HepG2 (cell line): ENCODE data around the gene TAF3. TPM values are rescaled to one million over a fixed set of nuclear protein-coding genes. Genes with fewer than 3 reads are reported as not detected.
A peak's percentile ranks its signal among the peaks of the same experiment; 100 is the strongest.

Source experiments
- ARNT ChIP-seq: fragments of 450-650 bp; IDR thresholded peaks from 2 replicates; pipeline ENCODE4 v1.6.1; 2017
- HMGXB3 ChIP-seq: sonication (generic); formaldehyde crosslinking; IDR thresholded peaks from 2 replicates; pipeline ENCODE4 v1.4.0; 2020; ENCODE audit warnings: missing genetic modification reagents, borderline replicate concordance
- HOXA9 ChIP-seq: sonication (generic); formaldehyde crosslinking; IDR thresholded peaks from 2 replicates; pipeline ENCODE4 v1.8.1; 2022; ENCODE audit warnings: missing genetic modification reagents, mild to moderate bottlenecking, moderate library complexity, borderline replicate concordance
- JUN ChIP-seq: sonication (generic); formaldehyde crosslinking; IDR thresholded peaks from 2 replicates; pipeline ENCODE4 v1.4.0; 2020; ENCODE audit warnings: mild to moderate bottlenecking, missing genetic modification reagents
- MIER3 ChIP-seq: IDR thresholded peaks from 2 replicates; pipeline ENCODE4 v1.6.1; 2016; ENCODE audit warnings: missing compliant biosample characterization, borderline replicate concordance
- MTA1 ChIP-seq: sonication (generic); formaldehyde crosslinking; IDR thresholded peaks from 2 replicates; pipeline ENCODE4 v1.4.0; 2020; ENCODE audit warnings: missing genetic modification reagents, mild to moderate bottlenecking, borderline replicate concordance
- NR2F1 ChIP-seq, 2 experiments: fragments of 450-650 bp in 1 of 2; formaldehyde crosslinking in 1 of 2; IDR thresholded peaks; 2 replicates each; pipeline versions ENCODE4 v1.5.0 to v1.6.1; 2016 to 2020; ENCODE audit warnings: mild to moderate bottlenecking in 1 of 2, missing compliant biosample characterization in 1 of 2, missing genetic modification reagents in 1 of 2, moderate library complexity in 1 of 2
- NR2F6 ChIP-seq, 2 experiments: IDR thresholded peaks; 2 replicates each; pipeline ENCODE4 v1.6.1; 2016; ENCODE audit warnings: antibody characterized with exemption in 1 of 2, mild to moderate bottlenecking in 1 of 2
- NRL ChIP-seq: sonication (generic); formaldehyde crosslinking; IDR thresholded peaks from 2 replicates; pipeline ENCODE4 v1.5.0; 2020; ENCODE audit warnings: missing genetic modification reagents, mild to moderate bottlenecking, moderate library complexity, borderline replicate concordance
- RARG ChIP-seq: sonication (generic); formaldehyde crosslinking; IDR thresholded peaks from 2 replicates; pipeline ENCODE4 v1.4.0; 2020; ENCODE audit warnings: low read depth, mild to moderate bottlenecking, missing genetic modification reagents
- SNRNP70 ChIP-seq: fragments of 200-400 bp; formaldehyde crosslinking; IDR thresholded peaks from 2 replicates; pipeline ENCODE4 v1.6.1; 2017; ENCODE audit warnings: mild to moderate bottlenecking, low read depth, low read length, moderate library complexity
- TGIF2 ChIP-seq: IDR thresholded peaks from 2 replicates; pipeline ENCODE4 v1.6.1; 2016; ENCODE audit warnings: control low read depth, missing compliant biosample characterization
- ZBTB3 ChIP-seq: sonication (generic); formaldehyde crosslinking; IDR thresholded peaks from 2 replicates; pipeline ENCODE4 v1.4.0; 2020; ENCODE audit warnings: low read depth, mild to moderate bottlenecking, moderate library complexity, missing genetic modification reagents, borderline replicate concordance
- ZC3H13 ChIP-seq: sonication (generic); formaldehyde crosslinking; IDR thresholded peaks from 2 replicates; pipeline ENCODE4 v1.8.1; 2023; ENCODE audit warnings: mild to moderate bottlenecking, missing genetic modification reagents, moderate library complexity
- ZFP36L1 ChIP-seq: sonication (generic); formaldehyde crosslinking; IDR thresholded peaks from 2 replicates; pipeline ENCODE4 v1.8.0; 2022; ENCODE audit warnings: mild to moderate bottlenecking, missing genetic modification reagents, moderate library complexity
- ZNF143 ChIP-seq: sonication (generic); formaldehyde crosslinking; IDR thresholded peaks from 2 replicates; pipeline ENCODE4 v1.4.0; 2020; ENCODE audit warnings: missing genetic modification reagents
- ZNF17 ChIP-seq: sonication (generic); formaldehyde crosslinking; IDR thresholded peaks from 2 replicates; pipeline ENCODE4 v1.5.0; 2020; ENCODE audit warnings: mild to moderate bottlenecking, missing genetic modification reagents
- ZNF660 ChIP-seq: sonication (generic); formaldehyde crosslinking; IDR thresholded peaks from 2 replicates; pipeline ENCODE4 v1.5.1; 2020; ENCODE audit warnings: mild to moderate bottlenecking, low read depth, missing genetic modification reagents, borderline replicate concordance
- ZNF704 ChIP-seq: sonication (generic); formaldehyde crosslinking; IDR thresholded peaks from 2 replicates; pipeline ENCODE4 v1.8.1; 2023; ENCODE audit warnings: mild to moderate bottlenecking, inconsistent platforms, moderate library complexity, missing genetic modification reagents, borderline replicate concordance
- polyA plus RNA-seq, 8 experiments: library from polyadenylated mRNA; depleted of rRNA in 3 of 8; stranded (reverse) in 7 of 8; unstranded in 1 of 8; fragments of >200 nt; fragmentation: Illumina TruSeq in 4 of 8; extraction: Trizol in 4 of 8; gene quantifications; 2 replicates each; pipeline versions ENCODE4 v1.2.1 to v1.2.3, GENCODE V29; 2011 to 2016; ENCODE audit warnings: low read depth in 4 of 8, missing spikeins in 1 of 8, mixed read lengths in 1 of 8; ENCODE audit not compliant: insufficient read depth in 1 of 8
- total RNA-seq, 5 experiments: library from RNA; depleted of rRNA; stranded (reverse); fragments of >200 nt; fragmentation: Illumina TruSeq; extraction: Trizol; gene quantifications; 2 replicates each; pipeline ENCODE4 v1.2.3, GENCODE V29; 2016; ENCODE audit warnings: low read depth in 1 of 5
- TF ChIP-seq, protein P1 (sequence below): sonication (generic); formaldehyde crosslinking; IDR thresholded peaks from 2 replicates; pipeline ENCODE4 v1.4.0; 2020; ENCODE audit warnings: missing genetic modification reagents
- TF ChIP-seq, protein P2 (sequence below): sonication (generic); formaldehyde crosslinking; IDR thresholded peaks from 2 replicates; pipeline ENCODE4 v1.4.0; 2020; ENCODE audit warnings: low read depth, mild to moderate bottlenecking, missing genetic modification reagents

Gene TAF3
- total and polyA plus RNA-seq, 2 of the 13 experiments (the other 11 are each of a cell fraction or from before 2014, with no cell fraction given) = 1.7 to 2.9 TPM

- TF ChIP-seq, protein P1, sequence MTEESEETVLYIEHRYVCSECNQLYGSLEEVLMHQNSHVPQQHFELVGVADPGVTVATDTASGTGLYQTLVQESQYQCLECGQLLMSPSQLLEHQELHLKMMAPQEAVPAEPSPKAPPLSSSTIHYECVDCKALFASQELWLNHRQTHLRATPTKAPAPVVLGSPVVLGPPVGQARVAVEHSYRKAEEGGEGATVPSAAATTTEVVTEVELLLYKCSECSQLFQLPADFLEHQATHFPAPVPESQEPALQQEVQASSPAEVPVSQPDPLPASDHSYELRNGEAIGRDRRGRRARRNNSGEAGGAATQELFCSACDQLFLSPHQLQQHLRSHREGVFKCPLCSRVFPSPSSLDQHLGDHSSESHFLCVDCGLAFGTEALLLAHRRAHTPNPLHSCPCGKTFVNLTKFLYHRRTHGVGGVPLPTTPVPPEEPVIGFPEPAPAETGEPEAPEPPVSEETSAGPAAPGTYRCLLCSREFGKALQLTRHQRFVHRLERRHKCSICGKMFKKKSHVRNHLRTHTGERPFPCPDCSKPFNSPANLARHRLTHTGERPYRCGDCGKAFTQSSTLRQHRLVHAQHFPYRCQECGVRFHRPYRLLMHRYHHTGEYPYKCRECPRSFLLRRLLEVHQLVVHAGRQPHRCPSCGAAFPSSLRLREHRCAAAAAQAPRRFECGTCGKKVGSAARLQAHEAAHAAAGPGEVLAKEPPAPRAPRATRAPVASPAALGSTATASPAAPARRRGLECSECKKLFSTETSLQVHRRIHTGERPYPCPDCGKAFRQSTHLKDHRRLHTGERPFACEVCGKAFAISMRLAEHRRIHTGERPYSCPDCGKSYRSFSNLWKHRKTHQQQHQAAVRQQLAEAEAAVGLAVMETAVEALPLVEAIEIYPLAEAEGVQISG (CRISPR knock-in tag) = 0 out of 2 replicates have a peak, but pooled peaks have one; percentile 21
- TF ChIP-seq ZFP36L1 (CRISPR knock-in tag) = no peak
- no peak for TF ChIP-seq NRL (CRISPR knock-in tag)
- TF ChIP-seq MIER3 = no peak
- TF ChIP-seq HMGXB3 (CRISPR knock-in tag) = no peak
- no peak for TF ChIP-seq JUN
- no peak for TF ChIP-seq ZC3H13 (CRISPR knock-in tag)
- TF ChIP-seq, protein P2, sequence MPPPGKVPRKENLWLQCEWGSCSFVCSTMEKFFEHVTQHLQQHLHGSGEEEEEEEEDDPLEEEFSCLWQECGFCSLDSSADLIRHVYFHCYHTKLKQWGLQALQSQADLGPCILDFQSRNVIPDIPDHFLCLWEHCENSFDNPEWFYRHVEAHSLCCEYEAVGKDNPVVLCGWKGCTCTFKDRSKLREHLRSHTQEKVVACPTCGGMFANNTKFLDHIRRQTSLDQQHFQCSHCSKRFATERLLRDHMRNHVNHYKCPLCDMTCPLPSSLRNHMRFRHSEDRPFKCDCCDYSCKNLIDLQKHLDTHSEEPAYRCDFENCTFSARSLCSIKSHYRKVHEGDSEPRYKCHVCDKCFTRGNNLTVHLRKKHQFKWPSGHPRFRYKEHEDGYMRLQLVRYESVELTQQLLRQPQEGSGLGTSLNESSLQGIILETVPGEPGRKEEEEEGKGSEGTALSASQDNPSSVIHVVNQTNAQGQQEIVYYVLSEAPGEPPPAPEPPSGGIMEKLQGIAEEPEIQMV (CRISPR knock-in tag) = no peak
- TF ChIP-seq ZNF660 = no peak
- no peak for TF ChIP-seq MTA1 (CRISPR knock-in tag)
- no peak for TF ChIP-seq ZBTB3 (CRISPR knock-in tag)
- no peak for TF ChIP-seq TGIF2 (CRISPR knock-in tag)
- no peak for TF ChIP-seq SNRNP70
- TF ChIP-seq ZNF17 = no peak
- TF ChIP-seq NR2F1 (CRISPR knock-in tag; IDR thresholded peaks at IDR 0.05) = no peak
- TF ChIP-seq ZNF704 (CRISPR knock-in tag) = no peak
- no peak for TF ChIP-seq RARG (CRISPR knock-in tag)
- TF ChIP-seq NR2F6 (IDR thresholded peaks at IDR 0.05) = peak; percentile 32; the same call in 1 of the 2 replicates
- TF ChIP-seq NR2F6 (CRISPR knock-in tag; IDR thresholded peaks at IDR 0.05) = peak; percentile 36; the same call in 1 of the 2 replicates
- TF ChIP-seq ARNT = no peak
- no peak for TF ChIP-seq ZNF143
- TF ChIP-seq HOXA9 (CRISPR knock-in tag) = no peak
Measured at GRCh38 chr10:7942859-7943258, 124.6 kb downstream of the TAF3 start (continued).
